Inflammatory macrophage (primary cell): ENCODE results near the gene CDC42BPA.
"Not testable (repeated sequence)": the region's sequence is repeated elsewhere in the genome, so short reads cannot be mapped to it uniquely, and the experiment has no call there.

Experiments
- DNase-seq, 2 donors: peaks; one replicate each; pipeline ENCODE4 v3.0.0-alpha.2; 2020 to 2022

The CDC42BPA gene

DNA sequence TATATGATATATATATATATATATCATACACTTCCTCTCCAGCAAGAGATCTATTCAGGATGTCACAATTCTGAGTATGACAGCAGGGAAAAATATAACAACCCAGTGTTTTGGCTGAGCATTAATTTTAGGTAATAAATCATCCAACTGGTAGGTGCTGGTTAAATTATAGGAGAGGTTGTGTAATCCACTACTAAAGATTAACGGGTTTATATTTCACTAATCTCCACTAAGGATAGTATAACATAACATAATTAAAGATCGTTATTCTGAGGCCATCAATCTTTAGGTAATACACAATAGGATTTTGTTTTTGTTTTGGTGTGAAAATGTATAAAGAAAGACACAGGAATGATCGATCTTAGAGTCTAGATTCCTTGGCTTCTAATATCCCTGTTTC is 276.0 kb downstream of the CDC42BPA start:
- DNase-seq: no peak

DNA sequence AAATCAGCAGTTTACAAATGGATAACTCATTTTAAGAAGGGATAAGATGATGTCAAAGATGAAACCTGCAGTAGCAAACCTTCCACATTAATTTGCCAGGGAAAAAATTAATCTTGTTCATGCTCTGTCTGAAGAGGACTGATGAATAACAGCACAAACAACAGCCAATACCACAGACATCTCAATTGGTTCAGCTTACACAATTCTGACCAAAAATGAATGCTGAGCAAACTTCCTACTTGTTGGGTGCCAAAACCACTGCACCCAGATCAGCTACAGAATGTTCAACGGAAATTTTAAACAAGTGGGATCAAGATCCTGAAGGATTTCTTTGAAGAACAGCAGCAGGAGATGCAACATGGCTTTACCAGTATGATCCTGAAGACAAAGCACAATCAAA is 279.9 kb downstream of the CDC42BPA start:
- no peak for DNase-seq

DNA sequence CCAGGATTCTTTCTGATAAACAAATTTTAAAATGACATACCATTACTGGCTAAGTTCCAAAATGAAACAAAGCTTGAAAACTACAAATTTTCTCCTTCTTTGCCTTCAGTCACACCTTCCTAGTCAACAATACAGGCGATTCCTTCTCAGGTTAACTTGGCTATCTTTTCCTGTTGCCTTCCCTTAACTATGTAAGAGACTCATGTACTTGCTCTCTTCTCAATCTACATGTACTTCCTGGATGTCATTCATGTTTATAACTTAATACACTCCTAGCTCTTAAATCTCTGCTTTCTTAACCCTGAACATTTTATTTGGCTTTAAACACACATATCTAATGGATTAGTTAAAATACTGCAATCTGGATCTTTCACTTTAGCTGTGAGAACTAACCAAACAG is 281.2 kb downstream of the CDC42BPA start:
- DNase-seq: no peak

DNA sequence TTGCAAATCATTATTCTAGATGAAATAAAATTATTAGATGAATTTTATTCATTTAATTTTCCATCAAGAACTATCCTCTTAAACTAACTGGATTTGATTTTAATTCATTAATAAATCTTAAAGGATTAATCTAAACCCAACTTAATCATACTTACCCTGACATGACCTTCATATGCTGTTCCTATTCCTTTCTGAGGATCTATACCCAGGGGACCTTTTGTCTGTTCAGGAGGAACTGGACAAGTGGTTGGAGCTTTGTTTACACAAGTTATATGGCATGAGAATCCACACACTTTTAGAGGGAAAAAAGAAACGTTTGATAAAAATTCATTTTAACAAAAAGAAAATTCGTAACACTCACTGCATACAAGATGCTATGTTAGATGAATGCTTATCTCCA is 283.0 kb downstream of the CDC42BPA start:
- no peak for DNase-seq

DNA sequence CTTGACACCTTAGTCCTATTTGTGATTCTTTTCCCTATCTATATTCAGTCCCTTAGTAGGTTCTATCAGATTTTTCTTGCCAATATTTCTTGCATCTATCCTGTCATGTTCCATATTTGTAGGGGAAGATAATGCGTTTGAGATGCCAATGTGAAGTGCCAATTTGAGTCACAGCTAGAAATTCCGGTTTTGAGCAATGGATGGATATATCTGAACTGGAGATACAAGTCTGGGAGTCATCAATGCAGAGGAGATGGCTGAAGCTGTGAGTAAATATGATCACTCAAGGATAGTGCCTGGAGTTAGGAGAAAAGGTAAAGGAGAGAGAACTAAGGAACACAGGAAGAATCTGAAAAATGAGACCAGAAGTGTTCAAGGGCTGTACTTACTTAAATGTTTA is 284.4 kb downstream of the CDC42BPA start:
- DNase-seq: no peak

DNA sequence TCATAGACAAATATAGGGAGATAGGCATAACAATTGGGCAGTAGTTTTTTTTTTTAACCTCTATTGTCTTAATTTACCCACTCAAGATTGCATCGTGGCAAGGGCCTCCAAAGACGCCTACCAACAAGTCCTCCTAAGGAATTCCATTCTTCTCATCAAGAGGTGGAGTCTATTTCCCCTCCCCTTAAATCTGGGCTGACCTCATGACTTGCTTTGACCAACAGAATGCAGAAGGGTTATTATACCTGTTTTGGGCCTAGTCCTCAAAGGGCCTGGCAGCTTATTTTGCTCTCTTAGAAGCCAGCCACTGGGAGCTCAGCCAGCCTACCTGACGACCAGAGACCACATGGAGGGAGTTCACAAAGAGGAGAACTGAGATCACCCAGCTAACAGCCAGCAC is 285.9 kb downstream of the CDC42BPA start:
- no peak for DNase-seq

DNA sequence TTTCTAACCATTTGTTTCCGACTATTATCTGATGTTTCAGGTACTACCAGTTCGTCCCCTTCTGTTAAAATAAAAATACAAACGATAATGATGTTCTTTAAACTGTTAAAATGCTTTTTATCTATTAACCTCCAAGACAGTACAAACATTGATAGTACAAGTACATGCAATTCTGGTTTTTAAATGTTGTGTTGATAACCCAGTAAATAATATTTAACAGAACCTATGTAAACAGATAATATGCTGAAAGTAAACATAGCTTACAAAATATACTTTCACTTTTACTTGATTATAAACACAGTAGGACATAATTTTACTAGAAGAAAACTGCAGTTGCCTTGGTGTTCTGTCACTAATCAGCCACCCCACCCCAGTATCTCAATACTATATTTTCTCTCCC is 301.3 kb downstream of the CDC42BPA start:
- DNase-seq: no peak

DNA sequence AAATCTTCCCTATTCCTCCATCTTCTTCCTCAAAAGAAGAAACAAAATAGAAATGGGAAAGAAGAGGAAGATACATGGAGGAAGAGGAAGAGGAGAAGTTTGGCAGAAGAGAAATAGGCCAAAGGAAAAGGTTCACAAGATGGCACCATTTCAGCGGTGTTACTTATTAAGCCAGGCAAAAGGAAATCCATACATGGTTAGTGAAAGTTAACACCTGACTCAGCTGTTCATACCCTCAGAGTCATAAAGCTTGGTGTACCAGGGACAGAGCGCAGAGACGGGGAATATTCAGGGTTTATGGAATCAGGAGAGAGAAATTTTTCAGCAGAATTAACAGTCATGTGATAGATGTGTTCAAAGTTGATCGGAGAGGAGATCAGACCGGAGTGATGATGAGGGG is 307.6 kb downstream of the CDC42BPA start:
- DNase-seq: no peak

DNA sequence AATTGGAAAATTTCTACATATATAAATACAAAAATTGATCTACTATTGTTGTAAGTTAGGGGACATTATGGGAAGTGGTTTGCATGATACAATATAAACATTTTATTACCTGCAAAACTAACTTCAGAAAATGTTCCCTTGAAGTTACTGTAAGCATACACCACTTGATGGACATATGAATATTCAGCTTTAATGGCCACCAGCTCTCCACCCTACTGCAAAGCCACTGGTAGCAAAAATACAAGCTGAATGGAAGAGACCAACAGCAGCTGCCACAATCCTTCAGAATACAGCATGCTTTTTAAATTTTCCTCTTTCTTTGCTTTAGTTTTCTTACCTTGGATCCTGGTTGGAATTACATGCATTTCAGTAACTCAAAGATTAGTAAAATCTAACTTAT is 308.4 kb downstream of the CDC42BPA start:
- no peak for DNase-seq

DNA sequence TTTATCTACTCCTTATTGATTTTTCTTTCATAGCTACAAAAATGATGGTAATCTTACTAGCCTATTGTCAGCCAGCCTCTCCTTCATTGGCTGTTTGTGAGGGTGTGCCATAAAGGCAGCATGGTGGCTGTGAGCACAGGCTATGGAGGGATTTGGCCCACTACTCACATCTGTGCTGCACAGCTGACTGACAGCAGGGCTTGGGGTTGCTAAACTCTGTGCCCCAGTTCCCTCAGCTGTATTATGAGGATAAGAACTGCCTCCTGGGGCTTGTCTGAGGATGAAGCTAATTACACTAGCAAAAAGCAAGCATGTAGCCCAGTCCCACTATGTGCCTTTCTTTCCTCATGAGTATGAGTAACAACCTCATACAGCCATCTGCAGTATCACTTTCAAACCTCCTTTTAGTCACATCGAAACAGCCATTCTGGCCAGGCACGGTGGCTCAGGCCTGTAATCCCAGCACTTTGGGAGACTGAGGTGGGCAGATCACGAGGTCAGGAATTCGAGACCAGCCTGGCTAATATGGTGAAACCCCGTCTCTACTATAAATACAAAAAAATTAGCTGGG is 312.0 kb downstream of the CDC42BPA start:
- DNase-seq: no peak

DNA sequence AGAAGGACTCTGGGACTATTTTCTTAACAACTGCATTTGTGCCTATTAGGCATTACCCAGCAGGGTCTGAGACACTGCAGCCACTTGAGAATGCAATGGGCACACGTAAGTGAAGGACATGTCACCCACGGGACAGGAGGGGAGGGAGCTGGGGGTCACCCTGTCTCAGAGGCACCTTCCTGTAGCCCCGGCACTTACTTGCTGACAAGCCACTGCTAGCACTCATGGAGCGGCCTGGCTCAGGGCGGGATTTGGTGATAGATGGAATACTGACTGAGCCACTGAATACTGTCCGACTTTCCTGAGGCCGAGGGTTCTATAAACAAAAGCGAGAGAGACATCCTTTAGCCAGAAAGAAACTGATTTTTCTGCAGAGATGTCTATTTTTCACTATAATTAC is 313.5 kb downstream of the CDC42BPA start:
- DNase-seq: no peak

DNA sequence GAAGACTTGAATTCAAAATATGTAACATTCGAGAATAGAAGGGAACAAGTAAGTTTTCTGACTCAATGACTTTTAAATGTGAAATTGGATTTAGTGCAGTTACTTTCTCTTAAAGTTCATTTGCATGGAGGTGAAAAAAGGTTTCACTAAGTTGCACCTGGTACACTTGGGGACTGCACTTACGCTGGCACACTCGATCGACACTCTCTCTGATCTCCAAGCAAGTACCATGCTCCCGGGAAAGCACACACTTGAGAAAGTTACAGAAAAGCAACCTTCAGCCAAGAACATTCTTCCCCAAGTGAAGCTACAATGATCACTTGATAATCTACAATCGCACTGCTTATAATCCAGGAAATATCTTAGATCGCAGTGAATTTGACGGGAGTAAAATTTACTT is 315.1 kb downstream of the CDC42BPA start:
- DNase-seq: no peak

DNA sequence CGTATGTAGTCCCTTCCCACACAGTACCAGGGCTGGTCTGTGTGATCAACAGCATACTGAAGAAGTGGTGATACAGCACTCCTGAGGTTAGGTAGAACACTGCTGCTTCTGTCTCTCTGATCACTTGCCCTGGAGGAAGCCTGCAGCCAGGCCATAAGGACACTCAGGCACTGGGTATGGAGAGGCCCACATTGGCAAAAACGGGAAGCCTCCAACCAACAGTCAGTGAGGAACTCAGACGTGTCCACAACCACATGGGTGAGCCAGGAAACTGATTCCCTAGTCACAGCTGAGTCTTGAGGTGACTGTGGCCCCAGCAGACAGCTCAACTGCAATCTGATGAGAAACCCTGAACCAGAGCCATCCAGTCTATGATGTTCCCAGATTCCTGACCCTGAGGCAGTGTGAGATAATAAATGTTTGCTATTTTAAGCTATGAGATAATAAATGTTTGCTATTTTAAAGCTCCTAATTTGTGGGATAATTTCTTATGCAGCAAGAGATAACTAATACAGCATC is 315.7 kb downstream of the CDC42BPA start:
- peak in 1 of 2 donors; percentile 29 for DNase-seq

DNA sequence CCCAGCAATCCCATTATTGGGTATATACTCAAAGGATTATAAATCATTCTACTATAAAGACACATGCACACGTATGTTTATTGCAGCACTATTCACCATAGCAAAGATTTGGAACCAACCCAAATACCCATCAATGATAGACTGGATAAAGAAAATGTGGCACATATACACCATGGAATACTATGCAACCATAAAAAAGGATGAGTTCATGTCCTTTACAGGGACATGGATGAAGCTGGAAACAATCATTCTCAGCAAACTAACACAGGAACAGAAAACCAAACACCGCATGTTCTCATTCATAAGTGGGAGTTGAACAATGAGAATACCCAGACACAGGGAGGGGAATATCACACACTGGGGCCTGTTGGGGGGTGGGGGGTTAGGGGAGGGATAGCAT is 318.7 kb downstream of the CDC42BPA start:
- not testable (repeated sequence) for DNase-seq

DNA sequence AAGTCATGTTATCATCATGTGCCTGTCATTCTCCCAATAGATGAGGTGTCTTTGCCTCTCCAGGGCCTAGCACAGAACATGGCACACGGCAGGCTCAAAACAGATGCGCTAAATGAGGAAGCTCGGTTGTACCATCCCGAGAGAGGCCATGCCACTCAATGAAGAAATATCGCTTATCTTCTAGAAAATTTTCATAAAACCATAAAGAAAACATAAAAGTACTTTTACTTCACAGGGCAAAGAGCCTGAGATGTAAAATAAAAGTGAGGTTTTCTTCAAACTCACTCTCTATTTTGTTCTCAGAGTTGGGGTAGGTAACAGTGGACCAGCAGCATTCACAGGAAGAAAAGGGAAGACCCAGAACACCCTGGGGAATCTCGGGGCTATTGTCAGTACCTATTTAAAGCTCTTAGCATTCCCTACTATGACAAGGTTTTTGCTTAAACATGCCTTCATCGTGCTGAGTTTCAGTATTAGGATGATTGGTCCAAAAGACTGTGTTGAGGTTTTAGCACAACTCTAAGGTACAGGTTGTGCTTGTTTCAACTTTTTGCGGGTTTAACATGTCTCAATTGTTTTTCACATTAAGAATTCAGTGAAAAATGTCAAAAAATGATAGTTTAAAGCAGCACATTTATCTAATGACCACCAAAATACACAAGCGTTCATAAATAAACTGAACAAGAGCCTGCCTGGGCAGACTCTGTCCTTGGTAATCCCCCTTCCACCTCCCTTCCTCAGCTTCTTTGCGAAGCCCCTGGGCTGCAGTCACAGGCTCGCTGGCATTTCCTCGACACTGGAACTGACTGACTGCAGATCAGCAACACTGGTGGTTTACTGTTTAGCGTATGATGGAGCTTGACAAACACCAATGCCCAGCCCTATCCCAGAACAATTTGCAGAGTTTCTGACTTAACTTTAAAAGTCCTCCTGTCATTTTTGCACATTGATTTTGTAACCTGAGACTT is 322.6 kb downstream of the CDC42BPA start:
- DNase-seq: no peak

DNA sequence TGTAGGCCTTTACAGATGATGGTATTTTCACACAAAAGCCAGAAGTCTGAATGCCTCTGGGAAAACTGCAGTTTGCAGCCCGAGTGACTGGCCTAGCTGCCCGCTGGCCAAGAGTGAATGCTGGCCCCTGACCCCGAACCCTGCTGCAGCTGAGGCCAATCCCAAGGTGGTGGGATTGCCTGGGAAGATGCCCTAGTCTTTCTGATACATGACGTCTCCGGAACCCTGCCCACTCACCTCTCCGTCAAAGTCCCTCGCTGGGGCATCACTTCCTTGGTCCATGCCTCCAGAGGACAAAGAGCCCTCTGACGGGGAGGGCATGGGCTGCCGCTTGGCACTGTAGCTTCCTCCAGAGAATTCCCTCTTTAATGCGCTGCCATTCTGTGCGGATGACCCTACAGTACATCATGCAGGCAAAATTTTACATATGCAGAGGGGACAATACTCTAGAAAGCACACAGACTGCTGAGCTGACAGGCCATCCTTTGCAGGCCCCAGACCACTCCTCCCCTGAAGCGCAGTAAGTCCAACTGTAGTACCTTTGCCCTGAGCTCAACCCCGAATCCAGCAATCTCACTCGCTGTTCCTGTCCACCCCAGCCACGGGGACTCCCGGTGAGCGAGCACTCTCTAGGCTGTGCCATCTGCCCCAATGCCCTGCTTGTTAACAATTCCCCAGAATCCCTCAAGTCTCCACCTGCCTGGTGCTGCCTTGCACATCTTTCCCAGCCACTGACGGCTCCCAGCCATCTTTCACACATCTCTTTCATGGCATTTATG is 323.5 kb downstream of the CDC42BPA start:
- DNase-seq: no peak

DNA sequence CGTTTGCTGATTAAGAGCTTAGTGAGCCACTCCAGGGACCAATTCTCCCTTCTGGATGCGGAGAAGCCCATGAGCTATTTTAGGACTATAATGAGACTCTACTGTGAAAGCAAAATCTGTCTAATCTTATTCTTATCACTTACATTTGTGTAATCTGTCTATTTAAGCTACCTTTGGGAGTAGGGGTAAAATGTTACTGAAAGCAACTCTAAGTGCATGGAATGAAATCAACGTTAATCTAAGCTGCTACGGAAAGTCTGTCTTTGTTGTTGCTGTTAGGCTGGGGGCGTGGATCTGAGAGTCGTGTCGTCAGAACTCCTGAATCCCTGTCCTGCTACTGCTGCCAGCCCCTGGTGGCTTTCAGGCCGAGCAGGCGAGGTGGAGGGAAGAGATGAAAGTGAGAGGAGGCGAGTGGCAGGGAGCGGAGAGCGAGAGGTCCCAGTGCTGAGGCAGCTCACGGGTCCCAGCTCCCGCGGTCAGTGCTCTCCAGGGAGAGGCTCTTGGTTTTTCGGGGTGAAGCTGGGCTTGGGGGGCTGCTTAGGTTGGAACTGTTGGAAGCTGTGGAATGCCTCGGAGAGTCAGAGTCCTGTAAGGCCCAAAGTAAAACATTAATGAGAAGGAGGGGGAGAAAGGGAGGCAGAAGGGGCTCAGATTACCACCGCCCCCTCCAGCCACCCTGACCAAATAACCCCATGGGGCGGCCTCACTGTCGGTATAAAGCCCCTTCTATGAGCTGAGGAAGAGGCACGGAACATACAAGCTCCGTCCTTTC is 324.3 kb downstream of the CDC42BPA start:
- no peak for DNase-seq

DNA sequence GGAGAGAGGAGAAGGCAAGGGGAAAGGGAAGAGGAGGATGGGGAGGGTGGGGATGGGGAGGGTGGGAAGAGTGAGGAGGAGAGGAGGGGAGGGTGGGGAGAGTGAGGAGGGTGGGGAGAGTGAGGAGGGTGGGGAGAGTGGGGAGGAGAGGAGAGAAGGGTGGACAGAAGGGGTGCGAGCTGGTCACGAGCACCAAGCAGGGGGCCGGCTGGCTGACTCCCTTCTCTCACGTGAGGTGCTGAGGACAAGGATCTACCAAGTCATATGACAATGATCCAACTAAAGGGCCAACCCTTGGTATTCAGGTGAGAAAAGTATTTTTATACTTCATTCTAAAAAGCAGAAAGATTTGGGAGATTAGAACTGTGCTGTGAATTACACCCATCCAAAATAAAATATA is 326.4 kb downstream of the CDC42BPA start:
- DNase-seq: no peak

DNA sequence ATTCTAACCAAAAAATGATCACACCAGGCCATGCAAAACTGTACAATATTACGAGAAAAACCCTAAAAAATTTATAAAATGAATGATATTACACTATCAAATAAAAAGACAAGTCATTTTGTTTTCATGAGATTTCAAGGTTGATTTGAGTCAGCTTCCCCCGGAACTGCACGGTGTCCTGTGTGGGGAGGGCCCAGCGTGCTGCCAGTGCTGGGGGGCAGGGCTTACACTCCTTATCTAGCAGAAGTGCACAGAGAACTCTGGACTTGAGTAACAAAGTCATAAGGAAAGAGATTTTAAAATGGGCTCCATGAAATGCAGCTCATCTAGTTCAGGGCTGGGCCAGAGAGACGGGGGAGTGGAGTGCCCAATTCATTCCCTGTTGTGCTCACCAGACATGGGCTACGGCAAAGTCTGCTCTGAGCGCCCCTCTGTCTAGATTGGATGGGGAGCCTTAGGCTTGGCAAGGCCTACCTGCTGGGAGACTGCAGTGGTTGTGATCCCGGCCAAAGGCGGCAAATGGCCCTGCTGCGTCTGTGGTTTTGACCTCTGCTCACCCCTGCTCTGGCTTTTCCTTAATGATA is 328.1 kb downstream of the CDC42BPA start:
- DNase-seq: peak; percentile 35 to 61

DNA sequence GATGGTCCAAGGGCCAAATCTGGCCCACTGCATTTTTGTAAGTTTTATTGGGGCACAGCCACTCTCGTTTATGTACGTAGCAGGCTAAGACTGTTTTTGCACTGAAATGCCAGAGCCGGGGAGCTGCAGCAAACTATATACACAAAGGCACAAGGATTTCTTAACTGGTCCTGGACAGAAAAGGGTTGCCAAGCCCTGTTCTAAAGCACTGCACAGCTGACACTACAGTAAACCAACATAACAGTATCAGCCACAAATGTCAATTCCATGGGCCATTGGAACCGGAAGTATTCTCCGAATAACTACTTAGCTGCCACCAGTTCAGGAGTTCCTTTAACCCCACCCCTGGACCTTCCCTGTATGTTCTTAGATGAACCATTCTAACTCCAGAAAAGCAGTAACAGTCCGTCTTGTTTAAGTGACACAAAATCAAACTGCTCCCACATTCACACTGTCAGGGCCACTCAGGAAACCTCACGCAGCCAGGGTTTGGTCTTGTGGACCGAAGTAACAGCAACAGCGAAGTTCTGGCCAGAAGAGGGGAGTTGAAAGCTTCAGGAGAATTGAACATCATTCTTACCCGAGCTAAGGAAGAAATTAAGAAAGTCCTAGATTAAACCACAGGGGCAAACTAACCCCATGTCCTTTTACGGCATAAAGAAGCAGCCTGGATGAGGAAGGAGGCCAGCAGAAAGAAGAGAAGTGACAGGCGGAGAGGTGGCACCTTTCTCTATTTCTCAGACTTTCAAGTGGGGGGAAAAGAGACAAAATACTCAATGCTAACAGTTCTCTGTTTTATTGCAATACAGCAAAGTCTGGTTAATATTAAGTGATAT is 329.0 kb downstream of the CDC42BPA start:
- DNase-seq: peak in 1 of 2 donors; percentile 42

DNA sequence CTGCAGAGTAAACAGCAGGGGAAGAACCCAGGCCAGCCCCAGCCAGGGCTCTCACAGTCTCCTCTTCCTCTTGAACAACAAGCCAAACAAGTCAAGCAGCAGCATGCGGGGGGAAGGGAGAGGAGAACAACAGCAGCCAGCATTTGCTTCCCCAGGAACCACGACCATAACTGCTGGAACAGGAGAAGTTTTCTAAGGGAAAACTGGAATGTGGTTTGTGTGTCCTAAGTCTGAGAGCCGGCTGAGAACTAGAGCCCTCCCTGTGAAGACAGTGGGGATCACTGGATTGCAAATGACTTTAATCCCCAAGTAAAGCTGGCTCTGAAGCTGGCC is 330.0 kb downstream of the CDC42BPA start:
- DNase-seq: no peak
